ENCODE data around the gene PMS2. TPM values are rescaled to one million over a fixed set of nuclear protein-coding genes. Genes with fewer than 3 reads are reported as not detected.

Gene PMS2, protein sequence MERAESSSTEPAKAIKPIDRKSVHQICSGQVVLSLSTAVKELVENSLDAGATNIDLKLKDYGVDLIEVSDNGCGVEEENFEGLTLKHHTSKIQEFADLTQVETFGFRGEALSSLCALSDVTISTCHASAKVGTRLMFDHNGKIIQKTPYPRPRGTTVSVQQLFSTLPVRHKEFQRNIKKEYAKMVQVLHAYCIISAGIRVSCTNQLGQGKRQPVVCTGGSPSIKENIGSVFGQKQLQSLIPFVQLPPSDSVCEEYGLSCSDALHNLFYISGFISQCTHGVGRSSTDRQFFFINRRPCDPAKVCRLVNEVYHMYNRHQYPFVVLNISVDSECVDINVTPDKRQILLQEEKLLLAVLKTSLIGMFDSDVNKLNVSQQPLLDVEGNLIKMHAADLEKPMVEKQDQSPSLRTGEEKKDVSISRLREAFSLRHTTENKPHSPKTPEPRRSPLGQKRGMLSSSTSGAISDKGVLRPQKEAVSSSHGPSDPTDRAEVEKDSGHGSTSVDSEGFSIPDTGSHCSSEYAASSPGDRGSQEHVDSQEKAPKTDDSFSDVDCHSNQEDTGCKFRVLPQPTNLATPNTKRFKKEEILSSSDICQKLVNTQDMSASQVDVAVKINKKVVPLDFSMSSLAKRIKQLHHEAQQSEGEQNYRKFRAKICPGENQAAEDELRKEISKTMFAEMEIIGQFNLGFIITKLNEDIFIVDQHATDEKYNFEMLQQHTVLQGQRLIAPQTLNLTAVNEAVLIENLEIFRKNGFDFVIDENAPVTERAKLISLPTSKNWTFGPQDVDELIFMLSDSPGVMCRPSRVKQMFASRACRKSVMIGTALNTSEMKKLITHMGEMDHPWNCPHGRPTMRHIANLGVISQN
- 20.3 and 22.5 TPM in 2 replicates for total RNA-seq
- total RNA-seq (2013) = 18.9 TPM
- 8.1 and 10.4 TPM in 2 replicates for polyA plus RNA-seq
- polyA minus RNA-seq = 10.8 and 12.4 TPM in 2 replicates

DNA sequence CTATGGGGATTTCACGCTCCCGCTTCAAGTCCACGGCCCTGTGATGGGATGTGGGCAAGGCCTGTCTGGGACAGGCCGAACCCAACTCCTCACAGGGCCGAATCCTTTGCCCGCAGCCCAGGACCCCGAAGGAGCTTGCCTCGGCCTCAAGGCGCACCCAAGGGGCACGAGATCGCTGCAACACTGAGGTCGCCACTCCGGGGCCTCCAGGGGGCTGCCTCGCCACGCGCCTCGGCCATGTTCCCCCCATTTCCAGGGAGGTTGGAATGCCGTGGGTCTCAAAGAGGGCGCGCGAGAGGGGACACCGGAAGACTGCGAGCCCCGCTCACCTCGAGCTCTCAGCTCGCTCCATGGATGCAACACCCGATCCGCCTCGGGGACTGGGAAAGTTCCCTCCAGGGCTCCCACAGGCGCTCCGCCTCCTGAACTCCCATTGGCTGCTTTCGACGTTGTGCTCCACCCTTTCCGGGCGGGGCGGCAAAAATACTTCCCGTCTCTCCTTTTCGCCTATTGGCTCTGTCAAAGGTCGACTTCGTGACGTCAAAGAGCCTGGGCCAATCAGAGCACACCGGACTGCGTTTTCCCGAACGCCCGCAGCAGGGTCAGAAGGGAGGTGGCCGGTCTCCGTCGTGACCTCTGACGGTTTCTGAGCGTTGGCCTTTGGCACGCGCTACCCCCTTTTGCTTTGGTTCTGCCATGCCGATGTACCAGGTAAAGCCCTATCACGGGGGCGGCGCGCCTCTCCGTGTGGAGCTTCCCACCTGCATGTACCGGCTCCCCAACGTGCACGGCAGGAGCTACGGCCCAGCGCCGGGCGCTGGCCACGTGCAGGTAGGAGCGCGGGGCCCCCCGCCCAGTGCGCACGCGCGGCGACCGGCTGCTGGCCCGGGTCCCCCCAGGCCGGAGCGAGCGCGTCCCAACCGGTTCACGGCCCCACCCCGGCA is at the start of gene PMS2, which contains the start of gene AIMP2:
Gene PMS2 (minus strand): TSS at position 382 of the 944 bp plus-strand sequence. CDS start 30 bp downstream, at position 352.
Gene AIMP2 (plus strand): TSS at position 605 of the 944 bp plus-strand sequence. CDS start 92 bp downstream, at position 697.
- Histone ChIP-seq H3K4me3 (ENCODE audit: control extremely low read depth in 1 of 5, extremely low read depth in 1 of 5, insufficient read depth in 1 of 5, low read depth in 2 of 5, low read length in 4 of 5) (peak within 1 kb of the TSS; percentile 47 to 93 (median 85)), H2AFZ (ENCODE audit: insufficient read depth, low read depth, low read length, poor library complexity, severe bottlenecking) (peak within 1 kb of the TSS; percentile 92), H3K27ac (ENCODE audit: low read length in 2 of 2) (peak within 1 kb of the TSS; percentile 80 to 86), H3K27me3 (replicated peaks in 1 of 4; ENCODE audit: control extremely low read depth in 1 of 4, control insufficient read depth in 3 of 4, insufficient read depth in 4 of 4, low read length in 3 of 4) (no peaks in the 10 kb centered on the region), H3K9ac (ENCODE audit: low read length) (peak within 1 kb of the TSS; percentile 83), H4K20me1 (ENCODE audit: control insufficient read depth, insufficient read depth, low read length, poor library complexity, severe bottlenecking) (peaks cover 4% of the 10 kb centered on the region), H3K4me2 (replicated peaks; ENCODE audit: low read depth, low read length, poor library complexity, severe bottlenecking) (peak within 1 kb of the TSS; percentile 90), H3K36me3 (replicated peaks in 1 of 2; ENCODE audit: control extremely low read depth in 1 of 2, control insufficient read depth in 1 of 2, extremely low read depth in 1 of 2, insufficient read depth in 2 of 2, low read length in 1 of 2) (peaks cover 0 to 5% of the 10 kb centered on the region in 2 experiments), H3K4me1 (ENCODE audit: control insufficient read depth in 2 of 2, insufficient read depth in 2 of 2, low read length in 2 of 2) (peaks cover 3 to 9% of the 10 kb centered on the region in 2 donors), H3K79me2 (ENCODE audit: control insufficient read depth, insufficient read depth, low read length) (peaks cover 57% of the 10 kb centered on the region), H3K9me3 (ENCODE audit: control extremely low read depth in 1 of 3, control insufficient read depth in 2 of 3, insufficient read depth in 1 of 3, low read length in 2 of 3) (no peaks in the 10 kb centered on the region)
- no peak for TF ChIP-seq EZH2 (IDR thresholded peaks at IDR 0.05; ENCODE audit: borderline replicate concordance, insufficient read depth, low read depth, low read length, poor library complexity, severe bottlenecking)
- TF ChIP-seq, protein P1, sequence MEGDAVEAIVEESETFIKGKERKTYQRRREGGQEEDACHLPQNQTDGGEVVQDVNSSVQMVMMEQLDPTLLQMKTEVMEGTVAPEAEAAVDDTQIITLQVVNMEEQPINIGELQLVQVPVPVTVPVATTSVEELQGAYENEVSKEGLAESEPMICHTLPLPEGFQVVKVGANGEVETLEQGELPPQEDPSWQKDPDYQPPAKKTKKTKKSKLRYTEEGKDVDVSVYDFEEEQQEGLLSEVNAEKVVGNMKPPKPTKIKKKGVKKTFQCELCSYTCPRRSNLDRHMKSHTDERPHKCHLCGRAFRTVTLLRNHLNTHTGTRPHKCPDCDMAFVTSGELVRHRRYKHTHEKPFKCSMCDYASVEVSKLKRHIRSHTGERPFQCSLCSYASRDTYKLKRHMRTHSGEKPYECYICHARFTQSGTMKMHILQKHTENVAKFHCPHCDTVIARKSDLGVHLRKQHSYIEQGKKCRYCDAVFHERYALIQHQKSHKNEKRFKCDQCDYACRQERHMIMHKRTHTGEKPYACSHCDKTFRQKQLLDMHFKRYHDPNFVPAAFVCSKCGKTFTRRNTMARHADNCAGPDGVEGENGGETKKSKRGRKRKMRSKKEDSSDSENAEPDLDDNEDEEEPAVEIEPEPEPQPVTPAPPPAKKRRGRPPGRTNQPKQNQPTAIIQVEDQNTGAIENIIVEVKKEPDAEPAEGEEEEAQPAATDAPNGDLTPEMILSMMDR (IDR thresholded peaks at IDR 0.05) = peak; percentile 33
- no peaks in the 10 kb centered on the region for H3K27me3 Mint-ChIP-seq
- peak within 1 kb of the TSS; percentile 94 for H3K4me3 Mint-ChIP-seq
- H3K27ac Mint-ChIP-seq = peak within 1 kb of the TSS; percentile 93
- intact Hi-C loops (cut with micrococcal nuclease) = loop anchor here (1.0 kb wide), 3 partner anchors 12 to 263 kb away; partner anchors contain the start of gene CYTH3
- peaks cover 34% of the 10 kb centered on the region for H3K4me1 Mint-ChIP-seq
- ChIA-PET POLR2A (interaction anchor here (0.5 to 1.1 kb wide), 4 partner anchors 15 to 439 kb away, joined by 3 to 9 read pairs (median 6); partner anchors contain the start of gene DAGLB), CTCF (interaction anchor here (0.8 to 3.6 kb wide), 9 partner anchors 11 to 425 kb away, joined by 3 to 29 read pairs (median 3); no protein-coding TSS in a partner anchor)
- DNase-seq = peak; percentile 96
- WGBS (ENCODE audit: insufficient coverage) = under 1% methylated on average over 84 of the region's 84 CpGs
- peak; percentile 90 for ATAC-seq (ENCODE audit: low read depth)
- no peaks in the 10 kb centered on the region for H3K9me3 Mint-ChIP-seq (ENCODE audit: insufficient read depth)

All from B cell (primary cell).